Measurements from ENCODE around the gene PRR19. TPM values are rescaled to one million over a fixed set of nuclear protein-coding genes. Genes with fewer than 3 reads are reported as not detected.

The PRR19 gene
- total RNA-seq, 1 donor: 0.86 TPM

DNA sequence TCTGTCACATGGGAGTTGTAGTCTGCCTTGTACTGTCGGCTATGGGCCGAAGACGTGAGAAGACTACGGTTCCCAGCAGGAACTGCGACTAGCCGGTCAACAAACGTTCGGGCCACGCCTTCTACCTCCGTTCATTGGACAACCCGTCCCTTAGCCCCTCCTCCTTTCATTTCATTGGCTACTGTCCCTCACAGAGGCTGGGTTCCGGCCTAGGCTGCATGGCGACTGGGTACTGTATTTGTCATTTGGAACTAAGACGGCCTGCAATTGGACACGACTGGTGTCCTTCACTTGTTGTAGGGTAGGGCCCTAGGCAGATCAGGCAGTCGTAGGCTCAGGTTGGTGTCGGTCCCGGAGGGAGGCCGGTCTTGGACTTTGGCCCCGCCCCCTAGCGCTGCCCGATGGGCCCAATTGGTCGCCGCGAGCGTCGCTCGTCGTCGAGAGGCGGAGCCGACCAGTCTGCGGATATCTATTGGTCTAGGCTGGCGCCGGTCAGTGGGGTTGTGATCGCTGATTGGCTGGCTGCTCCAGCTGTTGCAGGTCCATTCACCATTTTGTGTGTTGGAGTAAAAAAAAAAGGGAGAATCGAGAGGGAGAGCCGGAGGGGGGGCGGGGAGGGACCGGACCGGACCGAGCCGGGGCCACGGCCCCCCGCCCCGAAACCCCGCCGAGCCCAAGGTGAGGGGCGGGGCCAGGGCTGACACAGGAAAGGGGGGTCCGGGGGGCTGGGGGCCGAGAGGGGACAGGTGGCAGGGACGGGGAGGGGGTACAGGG, 33.0 kb upstream of the PRR19 start, which contains the start of gene CIC:
CIC (plus strand) TSS at position 549 of the 774 bp plus-strand sequence. CDS start 2,532 bp downstream, outside the sequence.
- H3K4me3 ChIP-seq (ENCODE audit: low read depth, low read length): peak within 1 kb of the TSS; percentile 84
- TF ChIP-seq, protein P1, sequence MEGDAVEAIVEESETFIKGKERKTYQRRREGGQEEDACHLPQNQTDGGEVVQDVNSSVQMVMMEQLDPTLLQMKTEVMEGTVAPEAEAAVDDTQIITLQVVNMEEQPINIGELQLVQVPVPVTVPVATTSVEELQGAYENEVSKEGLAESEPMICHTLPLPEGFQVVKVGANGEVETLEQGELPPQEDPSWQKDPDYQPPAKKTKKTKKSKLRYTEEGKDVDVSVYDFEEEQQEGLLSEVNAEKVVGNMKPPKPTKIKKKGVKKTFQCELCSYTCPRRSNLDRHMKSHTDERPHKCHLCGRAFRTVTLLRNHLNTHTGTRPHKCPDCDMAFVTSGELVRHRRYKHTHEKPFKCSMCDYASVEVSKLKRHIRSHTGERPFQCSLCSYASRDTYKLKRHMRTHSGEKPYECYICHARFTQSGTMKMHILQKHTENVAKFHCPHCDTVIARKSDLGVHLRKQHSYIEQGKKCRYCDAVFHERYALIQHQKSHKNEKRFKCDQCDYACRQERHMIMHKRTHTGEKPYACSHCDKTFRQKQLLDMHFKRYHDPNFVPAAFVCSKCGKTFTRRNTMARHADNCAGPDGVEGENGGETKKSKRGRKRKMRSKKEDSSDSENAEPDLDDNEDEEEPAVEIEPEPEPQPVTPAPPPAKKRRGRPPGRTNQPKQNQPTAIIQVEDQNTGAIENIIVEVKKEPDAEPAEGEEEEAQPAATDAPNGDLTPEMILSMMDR (IDR thresholded peaks at IDR 0.05; ENCODE audit: insufficient read depth, low read depth, low read length): no peak
- peak; percentile 100 for DNase-seq (ENCODE audit: low read depth)

DNA sequence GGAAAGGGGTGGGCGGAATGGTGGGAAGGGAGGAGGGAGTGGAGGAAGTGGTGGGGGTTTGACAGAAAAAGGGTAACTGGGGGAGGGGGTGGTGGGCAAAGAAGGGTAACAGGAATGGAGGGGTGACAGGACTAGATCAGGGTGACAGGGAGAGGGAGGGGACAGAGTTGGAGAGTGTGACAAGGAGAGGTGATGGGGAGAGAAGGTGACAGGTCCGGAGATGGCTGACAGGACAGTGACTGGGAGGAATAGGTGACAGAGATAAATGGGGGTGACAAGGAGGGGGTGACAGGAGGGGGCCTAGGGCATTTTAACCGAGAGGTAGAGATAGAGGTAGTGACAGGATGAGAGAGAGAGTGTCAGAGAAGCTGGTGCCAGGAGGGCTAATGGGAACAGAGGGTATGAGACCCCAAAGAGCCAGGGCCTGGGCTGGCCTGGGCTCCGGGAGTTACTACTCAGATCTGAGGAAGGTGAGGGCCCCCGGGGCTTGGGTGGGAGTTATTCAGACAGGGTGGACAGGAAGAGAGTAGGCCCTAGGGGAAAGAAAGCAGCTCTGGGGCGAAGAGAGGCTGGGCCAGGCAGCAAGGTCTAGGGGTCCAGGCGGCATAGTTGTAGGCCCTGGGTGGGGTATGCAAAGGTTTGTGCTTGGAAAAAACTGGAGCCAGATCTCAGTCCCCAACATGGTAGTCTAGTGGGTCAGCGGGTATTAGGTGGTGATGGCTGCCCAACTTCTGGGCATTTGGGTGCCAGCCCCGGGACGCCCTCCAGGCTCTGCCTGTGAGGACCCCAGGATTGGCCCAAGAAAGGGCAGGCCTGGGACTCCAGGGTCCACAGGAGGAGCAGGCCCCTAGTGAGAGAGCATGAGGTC, 32.2 kb upstream of the PRR19 start:
- TF ChIP-seq, protein P1 (IDR thresholded peaks at IDR 0.05; ENCODE audit: insufficient read depth, low read depth, low read length): no peak

DNA sequence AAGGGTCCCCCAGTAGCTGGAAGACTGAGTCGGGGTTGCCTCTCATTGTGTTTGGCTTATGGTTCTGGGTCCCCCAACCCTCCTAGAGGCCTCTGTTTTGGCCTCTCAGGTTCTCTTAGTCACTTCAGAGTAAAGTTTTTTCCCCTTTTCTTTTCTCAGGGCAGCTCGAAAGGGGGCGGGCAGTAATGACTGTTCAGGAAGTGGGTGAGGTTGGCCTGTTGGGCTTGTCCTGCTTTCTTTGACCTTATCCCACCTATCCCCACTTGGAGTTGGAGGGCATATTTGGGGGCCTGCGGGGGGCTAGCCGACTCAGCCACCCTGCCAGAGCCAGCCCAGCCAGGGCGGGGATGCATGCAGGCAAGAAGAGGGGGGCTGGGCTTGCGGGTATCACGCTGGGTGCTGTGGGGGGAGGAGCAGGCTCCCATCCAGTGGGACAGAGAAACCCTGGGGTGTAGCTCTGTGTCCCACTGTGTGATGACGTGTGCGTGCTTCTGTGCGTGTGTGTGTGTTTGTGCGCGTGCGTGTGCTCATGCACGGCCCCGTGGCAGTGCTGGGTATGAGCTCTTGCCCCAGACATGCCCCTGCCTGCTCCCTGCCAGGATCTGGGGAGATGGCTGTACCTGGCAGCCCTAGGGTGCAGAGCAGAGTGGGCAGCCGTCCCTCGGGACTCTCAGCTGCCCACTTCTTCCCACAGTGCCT, 31.4 kb upstream of the PRR19 start:
- TF ChIP-seq, protein P1 (IDR thresholded peaks at IDR 0.05; ENCODE audit: insufficient read depth, low read depth, low read length): no peak
- H3K4me3 ChIP-seq (ENCODE audit: low read depth, low read length): peak overlapping the region; percentile 84
- DNase-seq (ENCODE audit: low read depth): peak; percentile 73

More for the DNA sequence above, 32.2 kb upstream of the PRR19 start:
- no peak for DNase-seq (ENCODE audit: low read depth)
- H3K4me3 ChIP-seq (ENCODE audit: low read depth, low read length): peak overlapping the region; percentile 84

DNA sequence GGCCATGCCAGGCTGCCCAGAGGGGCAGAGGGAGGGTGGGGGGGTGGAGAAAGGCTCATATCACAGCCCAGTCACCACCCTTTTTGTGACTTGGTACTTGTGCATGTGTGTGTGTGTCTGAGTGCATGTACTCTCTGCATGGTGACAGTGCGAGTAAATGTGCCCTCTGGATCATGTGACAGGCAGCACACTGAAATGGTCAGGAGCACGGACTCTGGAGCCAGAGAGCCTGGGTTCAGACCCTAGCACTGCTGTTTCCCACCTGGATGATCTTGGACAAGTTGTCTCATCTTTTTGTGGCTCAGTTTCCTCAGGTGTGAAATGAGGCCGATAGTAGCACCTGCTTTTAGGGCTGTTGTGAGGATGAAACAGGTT, 30.9 kb upstream of the PRR19 start:
- DNase-seq (ENCODE audit: low read depth): no peak
- peak overlapping the region; percentile 84 for H3K4me3 ChIP-seq (ENCODE audit: low read depth, low read length)
- TF ChIP-seq, protein P1 (IDR thresholded peaks at IDR 0.05; ENCODE audit: insufficient read depth, low read depth, low read length): no peak

DNA sequence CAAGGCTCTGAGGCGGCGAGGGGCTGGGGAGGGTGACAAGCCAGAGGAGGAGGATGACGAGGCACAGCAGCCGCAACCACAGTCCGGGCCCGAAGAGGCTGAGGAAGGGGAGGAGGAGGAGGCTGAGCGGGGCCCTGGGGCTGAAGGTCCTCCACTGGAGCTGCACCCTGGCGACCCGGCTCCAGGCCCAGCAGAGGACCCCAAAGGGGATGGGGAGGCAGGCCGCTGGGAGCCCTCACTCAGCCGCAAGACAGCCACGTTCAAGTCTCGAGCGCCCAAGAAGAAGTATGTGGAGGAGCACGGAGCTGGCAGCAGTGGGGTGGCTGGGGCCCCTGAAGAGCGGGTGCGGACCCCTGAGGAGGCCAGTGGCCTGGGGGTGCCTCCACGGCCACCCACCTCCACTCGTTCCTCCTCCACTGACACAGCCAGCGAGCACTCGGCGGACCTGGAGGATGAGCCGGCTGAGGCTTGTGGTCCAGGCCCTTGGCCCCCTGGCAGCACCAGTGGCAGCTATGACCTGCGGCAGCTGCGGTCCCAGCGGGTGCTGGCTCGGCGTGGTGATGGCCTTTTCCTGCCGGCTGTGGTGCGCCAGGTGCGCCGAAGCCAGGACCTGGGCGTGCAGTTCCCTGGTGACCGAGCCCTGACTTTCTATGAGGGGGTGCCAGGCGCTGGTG, 29.9 kb upstream of the PRR19 start:
- no peak for DNase-seq (ENCODE audit: low read depth)
- no peak overlapping the region for H3K4me3 ChIP-seq (ENCODE audit: low read depth, low read length)
- TF ChIP-seq, protein P1 (IDR thresholded peaks at IDR 0.05; ENCODE audit: insufficient read depth, low read depth, low read length): no peak

DNA sequence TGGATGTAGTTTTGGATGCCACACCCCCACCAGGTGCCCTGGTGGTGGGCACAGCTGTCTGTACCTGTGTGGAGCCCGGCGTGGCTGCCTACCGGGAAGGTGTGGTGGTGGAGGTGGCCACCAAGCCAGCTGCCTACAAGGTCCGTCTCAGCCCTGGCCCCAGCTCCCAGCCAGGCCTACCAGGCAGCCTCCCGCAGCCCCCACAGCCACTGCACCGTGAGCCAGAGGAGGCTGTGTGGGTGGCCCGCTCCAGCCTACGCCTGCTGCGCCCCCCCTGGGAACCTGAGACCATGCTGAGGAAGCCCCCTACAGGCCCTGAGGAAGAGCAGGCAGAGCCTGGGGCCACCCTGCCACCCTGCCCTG, 29.4 kb upstream of the PRR19 start:
- DNase-seq (ENCODE audit: low read depth): no peak
- TF ChIP-seq, protein P1 (IDR thresholded peaks at IDR 0.05; ENCODE audit: insufficient read depth, low read depth, low read length): no peak
- H3K4me3 ChIP-seq (ENCODE audit: low read depth, low read length): no peak overlapping the region
